ENCODE data around the gene FAM149B1.

The FAM149B1 gene

DNA sequence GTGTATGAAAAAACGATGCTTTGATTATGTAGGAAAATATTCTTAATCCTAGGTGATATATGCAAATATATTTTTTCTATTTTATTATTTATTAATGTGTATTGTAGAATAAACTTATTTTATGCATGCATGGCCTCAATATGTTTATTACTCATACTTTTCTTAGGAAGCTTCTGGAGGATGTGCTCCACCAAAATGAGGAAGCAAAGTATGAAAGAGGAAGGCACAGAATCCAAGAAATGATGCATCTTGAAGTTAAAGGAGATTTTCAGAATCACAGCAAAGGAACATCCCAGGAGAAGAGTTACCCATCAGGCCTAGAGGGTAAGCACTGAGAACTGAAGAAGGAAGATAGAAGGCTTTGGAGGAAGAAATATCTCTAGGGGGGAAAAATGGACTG, 119.5 kb downstream of the FAM149B1 start:
- DNase-seq (ENCODE audit: low spot score): no peak

DNA sequence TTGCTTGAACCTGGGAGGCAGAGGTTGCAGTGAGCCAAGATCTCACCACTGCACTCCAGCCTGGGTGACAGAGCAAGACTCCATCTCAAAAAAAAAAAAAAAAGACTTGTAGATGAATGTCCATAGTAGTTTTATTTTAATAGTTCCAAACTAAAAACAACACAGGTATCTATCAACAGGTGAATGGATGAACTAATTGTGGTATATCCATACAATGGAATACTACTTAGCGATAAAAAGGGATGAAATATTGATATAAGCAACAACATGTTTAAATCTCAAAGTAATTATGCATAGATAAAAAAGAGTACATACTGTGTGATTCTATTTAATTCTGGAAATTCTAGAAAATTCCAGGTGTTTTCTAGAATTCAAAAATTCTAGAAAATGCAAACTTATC, 122.0 kb downstream of the FAM149B1 start:
- no peak for DNase-seq (ENCODE audit: low spot score)

DNA sequence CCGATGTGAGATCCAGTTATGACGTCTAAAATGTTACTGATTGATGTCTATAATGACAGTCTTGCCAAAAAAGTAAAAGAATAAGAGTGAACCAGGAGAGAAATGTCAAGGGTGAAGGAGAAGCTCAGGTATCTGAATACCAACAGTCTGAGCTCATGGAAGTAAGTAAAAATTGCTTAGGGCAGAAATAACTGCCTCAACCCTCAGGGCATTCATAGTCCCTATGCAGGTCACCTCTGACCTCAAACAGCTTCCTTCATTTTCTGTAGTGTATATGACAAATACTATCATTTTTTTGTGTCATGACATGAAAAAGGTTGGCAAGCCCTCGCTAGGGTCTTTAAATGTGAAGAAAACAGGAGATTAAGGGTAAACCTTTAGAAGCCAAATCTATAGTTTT, 125.5 kb downstream of the FAM149B1 start:
- DNase-seq (ENCODE audit: low spot score): no peak

Data from CD4-positive, alpha-beta T cell treated with Interleukin-15 for 4 hours (primary cell).